ENCODE measurements around the gene STPG2. TPM values are rescaled to one million over a fixed set of nuclear protein-coding genes. Genes with fewer than 3 reads are reported as not detected.

STPG2 gene
- total RNA-seq (under 1 TPM; 0.22 to 0.58 (median 0.42) TPM), polyA plus RNA-seq (under 1 TPM; 0.04 to 0.15 TPM)
- long read RNA-seq, donor 1, partial matches to known transcripts = 0 of 1 reads
- long read RNA-seq, donor 1, other reads (novel, unspliced or antisense) = 1 of 1 reads
- long read RNA-seq, donor 2 = 0 reads
- long read RNA-seq, donor 3 = 0 reads

DNA sequence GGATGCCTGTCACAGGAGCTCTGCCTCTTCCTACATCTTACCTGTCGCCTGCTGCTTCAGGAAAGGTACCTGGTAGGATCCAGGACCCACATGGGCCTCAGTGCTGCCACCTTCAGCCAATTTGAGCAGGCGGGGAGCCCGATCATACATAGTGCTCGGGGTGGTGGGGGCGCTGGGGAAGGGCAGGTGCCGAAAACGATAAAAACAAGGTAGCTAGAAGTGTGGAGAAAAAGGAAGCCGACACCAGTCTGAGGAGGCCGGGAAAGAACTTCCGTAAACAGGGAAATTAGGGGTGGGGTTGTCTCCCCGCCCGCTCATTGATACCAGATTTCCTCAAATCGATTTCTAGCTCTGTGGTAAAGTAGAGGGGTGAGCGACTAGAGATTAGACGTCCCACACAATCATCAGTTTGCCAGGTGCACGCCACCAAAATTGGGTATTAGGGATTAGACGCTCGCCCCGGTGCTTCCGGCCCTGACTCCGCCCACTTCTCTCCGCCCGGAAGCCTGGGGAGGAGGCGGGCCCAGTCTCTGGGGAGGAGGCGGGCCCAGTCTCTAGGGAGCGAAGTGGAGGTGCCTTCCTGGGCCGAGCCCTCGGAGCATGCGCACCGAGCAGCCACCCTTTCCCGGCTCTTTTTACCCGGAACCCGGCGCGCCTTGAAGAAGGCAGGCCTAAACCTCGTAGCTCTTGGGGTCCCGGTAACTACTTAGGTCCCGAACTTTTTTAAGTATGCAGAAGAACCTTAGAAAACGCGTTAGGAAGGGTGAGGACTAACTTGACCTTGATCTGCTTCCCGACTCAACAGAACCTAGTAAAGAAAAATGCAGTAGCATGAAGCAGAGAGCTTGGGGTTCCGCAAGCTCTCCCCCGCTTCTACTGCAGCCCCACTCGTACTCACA is at the start of gene STPG2:
STPG2 (minus strand) TSS at position 476 of the 899 bp plus-strand sequence.
- H3K36me3 ChIP-seq = no peaks in the 10 kb centered on the region
- TF ChIP-seq, protein P1, sequence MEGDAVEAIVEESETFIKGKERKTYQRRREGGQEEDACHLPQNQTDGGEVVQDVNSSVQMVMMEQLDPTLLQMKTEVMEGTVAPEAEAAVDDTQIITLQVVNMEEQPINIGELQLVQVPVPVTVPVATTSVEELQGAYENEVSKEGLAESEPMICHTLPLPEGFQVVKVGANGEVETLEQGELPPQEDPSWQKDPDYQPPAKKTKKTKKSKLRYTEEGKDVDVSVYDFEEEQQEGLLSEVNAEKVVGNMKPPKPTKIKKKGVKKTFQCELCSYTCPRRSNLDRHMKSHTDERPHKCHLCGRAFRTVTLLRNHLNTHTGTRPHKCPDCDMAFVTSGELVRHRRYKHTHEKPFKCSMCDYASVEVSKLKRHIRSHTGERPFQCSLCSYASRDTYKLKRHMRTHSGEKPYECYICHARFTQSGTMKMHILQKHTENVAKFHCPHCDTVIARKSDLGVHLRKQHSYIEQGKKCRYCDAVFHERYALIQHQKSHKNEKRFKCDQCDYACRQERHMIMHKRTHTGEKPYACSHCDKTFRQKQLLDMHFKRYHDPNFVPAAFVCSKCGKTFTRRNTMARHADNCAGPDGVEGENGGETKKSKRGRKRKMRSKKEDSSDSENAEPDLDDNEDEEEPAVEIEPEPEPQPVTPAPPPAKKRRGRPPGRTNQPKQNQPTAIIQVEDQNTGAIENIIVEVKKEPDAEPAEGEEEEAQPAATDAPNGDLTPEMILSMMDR (IDR thresholded peaks at IDR 0.05) = peak in 8 of 9 donors; percentile 20 to 61 (median 51)
- intact Hi-C loops (cut with DNase I) = loop anchor here in 5 of 10 donors (1.0 to 10.0 kb wide), 4 partner anchors 118 to 942 kb away; partner anchors contain the start of genes RAP1GDS1 (in 5 of the 5) and ADH5 (in 1 of the 5)
- WGBS, 2 donors = 5 to 7% methylated on average over 44 of the region's 44 CpGs
- peak; percentile 90 to 95 for DNase-seq
- H3K4me1 ChIP-seq = peaks cover 0 to 14% (median 5%) of the 10 kb centered on the region in 9 donors
- H3K27ac ChIP-seq = peak within 1 kb of the TSS; percentile 33 to 94 (median 86)
- H3K27me3 ChIP-seq = no peaks in the 10 kb centered on the region
- peak within 1 kb of the TSS; percentile 61 to 78 (median 73) for H3K4me3 ChIP-seq
- ATAC-seq = peak; percentile 99 to 100 (median 100)
- no peaks in the 10 kb centered on the region for H3K9me3 ChIP-seq

GRCh38 chr4:98185279-98185678 is 42.0 kb upstream of the STPG2 start:
- no peaks in the 10 kb centered on the region for H3K27me3 ChIP-seq
- no peaks in the 10 kb centered on the region for H3K36me3 ChIP-seq
- H3K4me3 ChIP-seq = no peak overlapping the region
- ATAC-seq = no peak
- TF ChIP-seq, protein P1 (IDR thresholded peaks at IDR 0.05) = no peak
- no peak overlapping the region for H3K27ac ChIP-seq
- no peak for DNase-seq
- H3K4me1 ChIP-seq = no peaks in the 10 kb centered on the region
- H3K9me3 ChIP-seq = peaks cover 0 to 21% (median 0%) of the 10 kb centered on the region in 11 donors
- intact Hi-C loops (cut with DNase I) = no loop called here

GRCh38 chr4:98181809-98182208 is 38.5 kb upstream of the STPG2 start:
- ATAC-seq (no peak), DNase-seq (no peak)
- no peaks in the 10 kb centered on the region for H3K9me3 ChIP-seq
- TF ChIP-seq, protein P1 (IDR thresholded peaks at IDR 0.05) = no peak
- no peaks in the 10 kb centered on the region for H3K4me1 ChIP-seq
- H3K36me3 ChIP-seq = no peaks in the 10 kb centered on the region
- no peak overlapping the region for H3K27ac ChIP-seq
- H3K4me3 ChIP-seq = no peak overlapping the region
- H3K27me3 ChIP-seq = no peaks in the 10 kb centered on the region
- WGBS, 2 donors = 47 to 56% methylated on average over 3 of the region's 3 CpGs
- intact Hi-C loops (cut with DNase I) = no loop called here

DNA sequence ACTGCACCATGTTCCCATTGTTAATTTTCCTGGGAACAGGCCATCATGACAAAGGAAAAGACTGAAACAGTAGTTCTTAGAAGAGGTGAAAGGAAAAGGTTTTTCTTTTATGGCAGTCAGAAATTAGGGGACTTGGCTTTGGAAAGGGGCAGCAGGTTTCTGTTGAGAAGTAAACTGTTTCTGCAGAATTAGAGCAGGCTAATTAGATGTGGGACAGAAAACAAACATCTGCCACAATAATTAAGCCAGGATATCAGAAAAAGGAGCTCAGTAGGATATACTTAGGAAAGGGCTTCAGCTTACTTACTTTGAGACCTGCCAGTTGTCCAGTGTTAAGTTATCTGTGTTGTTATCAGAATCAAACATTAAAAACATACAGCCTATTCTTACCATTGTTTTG is 36.7 kb upstream of the STPG2 start:
- intact Hi-C loops (cut with DNase I) = no loop called here
- Histone ChIP-seq H3K9me3 (no peaks in the 10 kb centered on the region), H3K4me3 (no peak overlapping the region), H3K4me1 (no peaks in the 10 kb centered on the region), H3K36me3 (no peaks in the 10 kb centered on the region), H3K27me3 (no peaks in the 10 kb centered on the region), H3K27ac (no peak overlapping the region)
- ATAC-seq = no peak
- DNase-seq = no peak
- TF ChIP-seq, protein P1 (IDR thresholded peaks at IDR 0.05) = no peak

Data from heart right ventricle (tissue), 16 donors.